ENCODE measurements around the gene FASN.

The FASN gene

GRCh38 chr17:82086941-82087906 lies 10.8 kb downstream of the FASN start:
- DNase-seq = no peak

- no peak for DNase-seq
Observed at GRCh38 chr17:82085931-82086764, 11.9 kb downstream of the FASN start.

DNA sequence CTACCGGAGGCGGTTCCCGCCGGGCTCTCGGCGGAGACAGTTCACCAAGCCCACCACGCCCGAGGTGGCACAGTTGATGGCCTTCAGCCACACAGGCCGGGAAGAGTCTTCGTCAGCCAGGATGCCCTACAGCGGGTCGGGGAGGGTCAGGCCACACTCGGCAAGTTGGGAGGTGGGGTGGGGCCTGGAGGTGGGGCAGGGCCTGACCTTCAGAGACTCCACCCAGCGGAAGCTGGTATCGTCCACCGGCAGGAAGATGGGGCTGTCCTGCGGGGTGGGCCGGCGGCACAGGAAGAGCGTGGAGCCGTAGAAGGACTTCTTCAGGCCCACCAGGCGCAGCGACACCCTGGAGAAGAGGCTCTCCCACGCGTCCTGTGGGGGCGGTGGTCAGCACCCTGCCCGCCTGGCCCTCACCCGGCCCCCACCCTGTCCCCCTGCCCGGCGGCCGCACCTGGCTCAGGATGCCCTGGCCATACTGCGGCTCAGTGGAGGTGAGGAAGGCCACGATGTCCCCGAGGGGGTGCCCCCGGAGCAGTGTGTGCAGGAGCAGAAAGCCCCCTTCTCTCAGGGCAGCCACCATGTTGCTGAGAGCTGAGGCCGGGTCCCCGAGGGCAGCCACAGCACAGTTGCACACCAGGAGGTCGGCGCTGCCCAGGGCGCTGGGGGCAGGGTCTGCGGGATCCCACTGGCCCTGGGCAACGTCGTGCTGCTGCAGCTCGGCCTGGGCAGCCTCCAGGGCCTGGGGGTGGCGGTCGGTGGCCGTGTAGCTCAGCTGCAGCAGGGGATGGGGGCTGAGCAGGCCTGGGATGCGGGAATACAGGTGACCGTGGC lies 12.8 kb downstream of the FASN start:
- no peak for DNase-seq

- no peak for DNase-seq
Observed at GRCh38 chr17:82084373-82085030, 13.5 kb downstream of the FASN start.

GRCh38 chr17:82083533-82084359 lies 14.3 kb downstream of the FASN start:
- DNase-seq = no peak

DNA sequence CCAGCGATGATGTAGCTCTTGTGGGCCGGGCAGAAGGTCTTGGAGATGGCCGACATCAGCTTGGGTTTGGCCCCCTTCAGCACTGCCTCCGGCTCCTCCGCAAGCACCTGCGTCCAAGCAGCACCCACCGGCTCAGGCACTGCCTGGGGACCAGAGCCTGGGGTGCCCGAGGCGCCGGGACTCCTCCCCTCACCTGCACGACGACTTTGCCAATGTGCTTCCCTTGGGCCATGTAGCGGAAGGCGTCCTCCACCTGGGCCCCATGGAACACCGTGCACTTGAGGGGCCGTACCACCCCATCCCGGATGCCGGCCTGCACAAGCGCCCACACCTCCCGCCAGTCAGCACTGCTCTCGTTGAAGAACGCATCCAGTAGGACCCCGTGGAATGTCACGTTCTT lies 15.0 kb downstream of the FASN start:
- DNase-seq = no peak

GRCh38 chr17:82082456-82082855 lies 15.6 kb downstream of the FASN start:
- no peak for DNase-seq

- no peak for DNase-seq
Observed at GRCh38 chr17:82081966-82082365, 16.1 kb downstream of the FASN start.

- DNase-seq = no peak
Observed at GRCh38 chr17:82081546-82081945, 16.5 kb downstream of the FASN start.

- no peak for DNase-seq
Observed at GRCh38 chr17:82080789-82081464, 17.1 kb downstream of the FASN start.

GRCh38 chr17:82080048-82080788 lies 17.8 kb downstream of the FASN start:
- DNase-seq = no peak

- no peak for DNase-seq
Observed at GRCh38 chr17:82079001-82079677, 18.9 kb downstream of the FASN start.

- no peak for DNase-seq
Observed at GRCh38 chr17:82078433-82078832, 19.6 kb downstream of the FASN start.

DNA sequence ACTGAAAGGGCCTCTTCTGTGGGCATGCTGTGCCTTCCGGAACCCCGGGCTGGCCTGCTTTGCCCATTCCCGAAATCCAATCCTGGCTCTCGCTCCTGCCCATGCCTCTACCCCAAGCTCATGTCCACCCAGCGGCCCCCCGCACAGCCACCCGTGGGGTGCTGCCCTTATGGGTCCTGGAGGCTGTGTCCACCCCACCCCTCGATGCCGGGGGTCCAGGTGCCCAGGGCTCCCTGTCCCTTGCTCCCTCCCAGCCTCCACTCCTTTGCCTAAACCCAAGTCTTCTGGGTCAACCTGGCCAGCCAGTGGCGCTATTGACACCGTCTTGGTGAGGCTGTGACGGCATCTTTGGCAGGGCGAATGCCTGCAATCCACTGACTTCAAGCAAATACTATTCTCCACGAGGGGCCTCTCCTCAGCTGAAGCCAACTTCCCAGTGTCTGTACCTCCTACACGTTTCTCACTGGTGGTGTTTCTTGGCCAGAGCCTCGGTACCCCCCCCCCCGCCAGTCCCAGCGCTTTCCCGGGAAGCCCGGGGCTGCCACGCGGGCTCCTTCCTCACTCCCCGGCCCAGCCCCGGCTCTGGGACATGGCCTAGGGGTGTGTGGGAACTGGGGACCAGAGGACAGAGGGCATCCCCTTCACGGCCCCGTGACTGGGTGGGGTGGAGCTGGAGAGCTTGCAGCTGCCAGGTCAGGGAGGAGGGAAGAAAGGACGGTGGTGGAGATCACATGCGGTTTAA lies 20.2 kb downstream of the FASN start:
- no peak for DNase-seq

DNA sequence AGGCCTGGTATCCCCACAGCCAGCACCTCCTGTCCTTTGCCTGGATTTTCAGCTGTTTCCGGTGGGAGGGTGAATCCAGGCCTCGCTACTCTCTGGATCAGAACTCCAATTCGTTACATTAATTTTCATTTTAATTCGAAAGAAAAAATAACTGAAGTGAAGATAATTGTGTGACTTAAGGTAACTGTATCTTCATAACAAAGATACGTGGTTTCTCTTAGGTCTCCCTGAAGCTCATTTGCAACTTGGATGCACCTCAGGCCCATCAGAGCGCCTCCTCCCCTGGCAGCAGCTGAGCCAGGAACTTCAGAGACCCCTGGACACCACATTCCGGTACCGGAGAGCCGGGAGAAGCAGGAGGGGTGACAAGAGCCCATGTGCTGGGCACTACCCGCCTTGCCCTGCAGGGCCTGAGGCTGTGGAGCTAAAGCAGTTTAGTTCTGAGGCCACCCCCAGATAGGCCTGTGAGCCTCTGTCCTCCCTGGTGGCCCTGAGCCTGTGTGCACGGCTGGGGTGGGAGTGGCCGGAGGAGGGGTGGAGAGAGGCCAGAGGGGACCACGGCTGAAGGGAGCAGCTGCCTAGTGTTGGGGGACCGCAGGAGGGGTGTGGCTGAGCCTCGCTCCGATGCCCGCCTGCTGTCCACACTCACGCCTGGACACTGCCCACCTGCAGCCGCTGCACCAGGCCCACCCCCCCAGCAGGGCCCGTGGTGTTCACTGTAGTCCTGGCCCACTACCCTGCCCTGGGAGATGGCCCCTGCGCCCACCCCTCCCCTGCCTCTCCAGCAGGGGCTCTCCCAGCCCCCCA lies 21.0 kb downstream of the FASN start:
- DNase-seq = no peak

DNA sequence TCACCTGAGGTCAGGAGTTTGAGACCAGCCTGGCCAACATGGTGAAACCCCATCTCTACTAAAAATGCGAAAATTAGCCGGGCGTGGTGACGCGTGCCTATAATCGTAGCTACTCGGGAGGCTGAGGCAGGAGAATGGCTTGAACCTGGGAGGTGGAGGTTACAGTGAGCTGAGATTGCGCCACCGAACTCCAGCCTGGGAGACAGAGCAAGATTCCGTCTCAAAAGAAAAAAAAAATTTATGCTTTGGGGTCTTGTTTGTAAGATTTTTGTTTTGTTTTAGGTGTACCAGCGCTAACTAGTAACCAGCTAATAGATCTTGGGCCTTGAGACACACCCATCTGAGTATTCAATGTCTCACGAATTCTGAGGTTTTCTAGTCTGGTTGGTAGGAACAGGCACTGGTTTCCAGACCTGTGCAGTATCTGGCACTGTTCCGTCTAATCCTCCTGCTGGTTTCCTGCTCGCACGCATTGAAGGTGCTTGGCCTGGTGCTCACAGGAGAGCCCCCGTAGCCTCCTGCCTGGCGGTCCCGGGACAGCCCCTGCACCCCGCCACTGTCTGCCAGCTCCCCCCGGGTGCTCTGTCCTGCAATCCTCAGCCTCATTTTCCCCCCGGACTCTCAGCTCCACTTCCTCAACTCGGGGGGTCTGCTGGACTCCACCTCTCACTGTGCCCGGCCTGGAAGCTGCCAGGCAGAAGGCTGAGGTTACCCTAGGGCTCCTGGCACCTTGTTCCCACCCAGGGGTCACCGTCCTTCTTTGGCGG lies 21.8 kb downstream of the FASN start:
- no peak for DNase-seq

DNA sequence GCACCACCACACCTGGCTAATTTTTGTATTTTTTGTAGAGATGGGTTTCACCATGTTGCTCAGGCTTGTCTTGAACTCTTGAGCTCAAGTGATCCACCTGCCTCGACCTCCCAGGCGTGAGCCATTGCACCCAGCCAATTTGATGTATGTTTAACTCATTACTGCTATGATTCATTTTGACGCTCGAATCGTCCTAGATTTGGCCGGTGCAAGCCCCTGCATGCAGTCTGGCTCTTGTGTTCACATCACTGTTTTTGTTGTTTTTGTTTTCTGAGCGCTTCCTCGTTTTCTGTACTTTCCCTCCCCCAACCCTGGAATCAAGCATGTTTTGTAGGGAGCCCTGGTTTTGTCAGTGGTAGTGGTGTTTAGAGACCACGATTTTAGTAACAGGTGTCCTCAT lies 24.6 kb downstream of the FASN start:
- DNase-seq = no peak
